GM12891 (cell line): ENCODE measurements around the gene POLR1D.

ENCODE experiments used
- POLR2A ChIP-seq: IDR thresholded peaks from 2 replicates; pipeline ENCODE4 v1.6.1; 2011; ENCODE audit warnings: low read depth, low read length, control low read depth
- POLR2AphosphoS5 ChIP-seq: IDR thresholded peaks from 2 replicates; pipeline ENCODE4 v1.6.1; 2011; ENCODE audit warnings: low read depth, low read length, control low read depth

GRCh38 chr13:27599096-27599495 lies 22.6 kb upstream of the POLR1D start:
- TF ChIP-seq POLR2A, result no peak
- TF ChIP-seq POLR2AphosphoS5, result no peak
